ENCODE results near the gene GPR107.

GPR107 gene

DNA sequence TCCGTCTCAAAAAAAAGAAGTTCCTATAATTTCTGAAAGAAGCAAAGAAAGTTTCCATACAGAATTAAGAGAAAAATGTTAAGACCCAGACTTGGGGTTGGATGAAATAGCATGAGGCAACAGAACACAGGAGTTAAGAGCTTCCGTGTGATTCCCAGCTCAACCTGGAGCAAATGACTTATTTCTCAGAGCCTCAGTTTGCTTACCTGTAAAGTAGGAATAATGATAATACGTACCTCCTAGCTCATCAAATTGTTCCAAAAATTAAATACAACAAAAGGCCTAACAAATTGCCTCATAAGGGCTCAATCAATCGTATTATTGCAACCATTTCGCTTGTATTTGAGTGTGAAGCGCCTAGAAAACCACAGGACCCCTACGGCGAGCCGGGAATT is 600 bp upstream of the GPR107 start:
- no peak for TF ChIP-seq CREB5 (CRISPR knock-in tag; IDR thresholded peaks at IDR 0.05; ENCODE audit: low read depth)
- no peak for TF ChIP-seq ISL1 (CRISPR knock-in tag; IDR thresholded peaks at IDR 0.05)
- TF ChIP-seq ZFP30 (CRISPR knock-in tag; IDR thresholded peaks at IDR 0.05): no peak
- no peak for TF ChIP-seq ZC3H10 (CRISPR knock-in tag; IDR thresholded peaks at IDR 0.05)
- no peak for TF ChIP-seq CSDC2 (CRISPR knock-in tag; IDR thresholded peaks at IDR 0.05)
- TF ChIP-seq OSR1 (CRISPR knock-in tag; IDR thresholded peaks at IDR 0.05): no peak
- TF ChIP-seq BACH2 (CRISPR knock-in tag; IDR thresholded peaks at IDR 0.05; ENCODE audit: borderline replicate concordance): no peak
- no peak for TF ChIP-seq PPARA (CRISPR knock-in tag; IDR thresholded peaks at IDR 0.05; ENCODE audit: borderline replicate concordance)
- TF ChIP-seq SNAI2 (CRISPR knock-in tag; IDR thresholded peaks at IDR 0.05): no peak
- TF ChIP-seq, protein P1, sequence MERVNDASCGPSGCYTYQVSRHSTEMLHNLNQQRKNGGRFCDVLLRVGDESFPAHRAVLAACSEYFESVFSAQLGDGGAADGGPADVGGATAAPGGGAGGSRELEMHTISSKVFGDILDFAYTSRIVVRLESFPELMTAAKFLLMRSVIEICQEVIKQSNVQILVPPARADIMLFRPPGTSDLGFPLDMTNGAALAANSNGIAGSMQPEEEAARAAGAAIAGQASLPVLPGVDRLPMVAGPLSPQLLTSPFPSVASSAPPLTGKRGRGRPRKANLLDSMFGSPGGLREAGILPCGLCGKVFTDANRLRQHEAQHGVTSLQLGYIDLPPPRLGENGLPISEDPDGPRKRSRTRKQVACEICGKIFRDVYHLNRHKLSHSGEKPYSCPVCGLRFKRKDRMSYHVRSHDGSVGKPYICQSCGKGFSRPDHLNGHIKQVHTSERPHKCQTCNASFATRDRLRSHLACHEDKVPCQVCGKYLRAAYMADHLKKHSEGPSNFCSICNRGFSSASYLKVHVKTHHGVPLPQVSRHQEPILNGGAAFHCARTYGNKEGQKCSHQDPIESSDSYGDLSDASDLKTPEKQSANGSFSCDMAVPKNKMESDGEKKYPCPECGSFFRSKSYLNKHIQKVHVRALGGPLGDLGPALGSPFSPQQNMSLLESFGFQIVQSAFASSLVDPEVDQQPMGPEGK (CRISPR knock-in tag; IDR thresholded peaks at IDR 0.05; ENCODE audit: borderline replicate concordance): no peak
- no peak for TF ChIP-seq ZNF8 (CRISPR knock-in tag; IDR thresholded peaks at IDR 0.05)
- TF ChIP-seq RARB (CRISPR knock-in tag; IDR thresholded peaks at IDR 0.05): no peak
- TF ChIP-seq GLIS3 (CRISPR knock-in tag; IDR thresholded peaks at IDR 0.05): no peak
- ATAC-seq: no peak

- TF ChIP-seq PPARA (CRISPR knock-in tag; IDR thresholded peaks at IDR 0.05; ENCODE audit: borderline replicate concordance): no peak
- TF ChIP-seq, protein P2, sequence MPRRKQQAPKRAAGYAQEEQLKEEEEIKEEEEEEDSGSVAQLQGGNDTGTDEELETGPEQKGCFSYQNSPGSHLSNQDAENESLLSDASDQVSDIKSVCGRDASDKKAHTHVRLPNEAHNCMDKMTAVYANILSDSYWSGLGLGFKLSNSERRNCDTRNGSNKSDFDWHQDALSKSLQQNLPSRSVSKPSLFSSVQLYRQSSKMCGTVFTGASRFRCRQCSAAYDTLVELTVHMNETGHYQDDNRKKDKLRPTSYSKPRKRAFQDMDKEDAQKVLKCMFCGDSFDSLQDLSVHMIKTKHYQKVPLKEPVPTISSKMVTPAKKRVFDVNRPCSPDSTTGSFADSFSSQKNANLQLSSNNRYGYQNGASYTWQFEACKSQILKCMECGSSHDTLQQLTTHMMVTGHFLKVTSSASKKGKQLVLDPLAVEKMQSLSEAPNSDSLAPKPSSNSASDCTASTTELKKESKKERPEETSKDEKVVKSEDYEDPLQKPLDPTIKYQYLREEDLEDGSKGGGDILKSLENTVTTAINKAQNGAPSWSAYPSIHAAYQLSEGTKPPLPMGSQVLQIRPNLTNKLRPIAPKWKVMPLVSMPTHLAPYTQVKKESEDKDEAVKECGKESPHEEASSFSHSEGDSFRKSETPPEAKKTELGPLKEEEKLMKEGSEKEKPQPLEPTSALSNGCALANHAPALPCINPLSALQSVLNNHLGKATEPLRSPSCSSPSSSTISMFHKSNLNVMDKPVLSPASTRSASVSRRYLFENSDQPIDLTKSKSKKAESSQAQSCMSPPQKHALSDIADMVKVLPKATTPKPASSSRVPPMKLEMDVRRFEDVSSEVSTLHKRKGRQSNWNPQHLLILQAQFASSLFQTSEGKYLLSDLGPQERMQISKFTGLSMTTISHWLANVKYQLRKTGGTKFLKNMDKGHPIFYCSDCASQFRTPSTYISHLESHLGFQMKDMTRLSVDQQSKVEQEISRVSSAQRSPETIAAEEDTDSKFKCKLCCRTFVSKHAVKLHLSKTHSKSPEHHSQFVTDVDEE (CRISPR knock-in tag; IDR thresholded peaks at IDR 0.05): no peak
- TF ChIP-seq SNAI2 (CRISPR knock-in tag; IDR thresholded peaks at IDR 0.05): no peak
- no peak for TF ChIP-seq POU6F1 (CRISPR knock-in tag; IDR thresholded peaks at IDR 0.05; ENCODE audit: borderline replicate concordance, low read depth)
- TF ChIP-seq, protein P1 (CRISPR knock-in tag; IDR thresholded peaks at IDR 0.05; ENCODE audit: borderline replicate concordance): no peak
- TF ChIP-seq CSRNP3 (CRISPR knock-in tag; IDR thresholded peaks at IDR 0.05): no peak
- TF ChIP-seq ISL1 (CRISPR knock-in tag; IDR thresholded peaks at IDR 0.05): no peak
- TF ChIP-seq ZNF8 (CRISPR knock-in tag; IDR thresholded peaks at IDR 0.05): no peak
- TF ChIP-seq ESRRG (CRISPR knock-in tag; IDR thresholded peaks at IDR 0.05): no peak
- peak; percentile 58 for ATAC-seq
Measured at GRCh38 chr9:130054325-130054786, 650 bp downstream of the GPR107 start.

GRCh38 chr9:130054820-130055219 is 1.1 kb downstream of the GPR107 start:
- no peak for ATAC-seq
- TF ChIP-seq, protein P1 (CRISPR knock-in tag; IDR thresholded peaks at IDR 0.05; ENCODE audit: borderline replicate concordance): no peak
- TF ChIP-seq ZNF70 (CRISPR knock-in tag; IDR thresholded peaks at IDR 0.05) (no peak), TCF4 (CRISPR knock-in tag; IDR thresholded peaks at IDR 0.05; ENCODE audit: borderline replicate concordance) (no peak), ZFP30 (CRISPR knock-in tag; IDR thresholded peaks at IDR 0.05) (no peak), TOX (CRISPR knock-in tag; IDR thresholded peaks at IDR 0.05; ENCODE audit: borderline replicate concordance) (no peak), GLIS3 (CRISPR knock-in tag; IDR thresholded peaks at IDR 0.05) (no peak), POU6F1 (CRISPR knock-in tag; IDR thresholded peaks at IDR 0.05; ENCODE audit: borderline replicate concordance, low read depth) (no peak), ZC3H10 (CRISPR knock-in tag; IDR thresholded peaks at IDR 0.05) (no peak), CREB5 (CRISPR knock-in tag; IDR thresholded peaks at IDR 0.05; ENCODE audit: low read depth) (no peak), ZFP3 (CRISPR knock-in tag; IDR thresholded peaks at IDR 0.05) (no peak)
